ENCODE data around the gene R3HDM2. TPM values are rescaled to one million over a fixed set of nuclear protein-coding genes. Genes with fewer than 3 reads are reported as not detected.
A peak's percentile ranks its signal among the peaks of the same experiment; 100 is the strongest.

The R3HDM2 gene
- total and polyA plus RNA-seq, 10 donors = 11.3 to 90.8 (median 53.5) TPM

DNA sequence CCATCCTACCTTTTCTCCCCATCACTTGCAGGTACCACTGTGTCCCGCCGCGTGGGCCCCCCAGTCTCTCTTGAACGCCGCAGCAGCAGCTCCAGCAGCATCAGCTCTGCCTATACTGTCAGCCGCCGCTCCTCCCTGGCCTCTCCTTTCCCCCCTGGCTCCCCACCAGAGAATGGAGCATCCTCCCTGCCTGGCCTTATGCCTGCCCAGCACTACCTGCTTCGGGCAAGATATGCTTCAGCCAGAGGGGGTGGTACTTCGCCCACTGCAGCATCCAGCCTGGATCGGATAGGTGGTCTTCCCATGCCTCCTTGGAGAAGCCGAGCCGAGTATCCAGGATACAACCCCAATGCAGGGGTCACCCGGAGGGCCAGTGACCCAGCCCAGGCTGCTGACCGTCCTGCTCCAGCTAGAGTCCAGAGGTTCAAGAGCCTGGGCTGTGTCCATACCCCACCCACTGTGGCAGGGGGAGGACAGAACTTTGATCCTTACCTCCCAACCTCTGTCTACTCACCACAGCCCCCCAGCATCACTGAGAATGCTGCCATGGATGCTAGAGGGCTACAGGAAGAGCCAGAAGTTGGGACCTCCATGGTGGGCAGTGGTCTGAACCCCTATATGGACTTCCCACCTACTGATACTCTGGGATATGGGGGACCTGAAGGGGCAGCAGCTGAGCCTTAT lies 39.6 kb upstream of the R3HDM2 start:
- TF ChIP-seq CTCF (IDR thresholded peaks at IDR 0.05 in 8 of 11, conservative IDR thresholded peaks at IDR 0.05 in 3 of 11) (no peak), POLR2A (IDR thresholded peaks at IDR 0.05) (no peak), POLR2AphosphoS5 (IDR thresholded peaks at IDR 0.05) (peak in 2 of 3 donors; percentile 15 to 59)
- 93 to 98% (median 96%) methylated on average over 9 to 14 of the region's 14 CpGs for WGBS, 5 donors
- Histone ChIP-seq H3K27me3 (replicated peaks in 1 of 7) (peaks cover 0 to 8% (median 0%) of the 10 kb centered on the region in 7 donors), H3K36me3 (peaks cover 0 to 93% (median 64%) of the 10 kb centered on the region in 6 donors), H3K4me1 (peaks cover 8 to 69% (median 37%) of the 10 kb centered on the region in 6 donors), H3K27ac (peak overlapping the region in 3 of 8 donors; percentile 50 to 76 (median 58)), H3K9me3 (no peaks in the 10 kb centered on the region), H3K4me3 (peak overlapping the region in 1 of 8 donors; percentile 21)
- intact Hi-C loops (cut with DNase I; ENCODE audit: low total_unique reads) = no loop called here
- peak; percentile 67 for DNase-seq

DNA sequence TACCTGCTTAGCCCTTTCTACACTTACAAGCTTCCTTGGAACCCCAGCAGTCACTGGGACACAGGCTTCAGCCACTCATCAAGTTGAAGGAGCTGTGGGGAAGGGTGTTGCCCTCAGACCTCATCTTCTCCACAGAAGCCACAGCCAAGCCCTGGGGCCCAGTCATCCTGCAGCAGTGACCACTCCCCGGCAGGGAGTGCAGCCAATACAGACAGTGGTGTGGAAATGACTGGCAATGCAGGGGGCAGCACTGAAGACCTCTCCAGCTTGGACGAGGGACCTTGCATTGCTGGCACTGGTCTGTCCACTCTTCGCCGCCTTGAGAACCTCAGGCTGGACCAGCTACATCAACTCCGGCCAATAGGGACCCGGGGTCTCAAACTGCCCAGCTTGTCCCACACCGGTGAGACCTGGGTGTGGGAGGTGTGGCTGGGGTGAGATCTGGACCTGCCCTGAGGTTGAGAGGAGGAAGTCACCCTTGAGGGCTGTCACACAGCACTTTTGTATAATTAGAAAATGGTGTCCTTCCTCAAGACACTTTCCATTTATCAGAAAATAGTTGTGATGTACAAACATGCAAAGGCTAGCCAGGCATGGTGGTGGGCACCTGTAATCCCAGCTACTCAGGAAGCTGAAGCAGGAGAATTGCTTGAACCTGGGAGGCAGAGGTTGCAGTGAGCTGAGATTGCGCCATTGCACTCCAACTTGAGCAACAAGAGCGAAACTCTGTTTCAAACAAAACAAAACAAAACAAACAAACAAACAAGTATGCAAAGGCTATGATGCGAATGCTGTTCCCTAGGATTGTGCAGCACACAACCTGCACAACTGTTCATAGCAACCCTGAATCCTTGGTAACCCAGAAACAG lies 38.7 kb upstream of the R3HDM2 start:
- peaks cover 0 to 84% (median 55%) of the 10 kb centered on the region in 6 donors for H3K36me3 ChIP-seq
- H3K27ac ChIP-seq = peak overlapping the region in 6 of 8 donors; percentile 20 to 76 (median 45)
- 81 to 91% (median 86%) methylated on average over 6 to 10 of the region's 10 CpGs for WGBS, 5 donors
- peak; percentile 27 to 54 (median 30) for TF ChIP-seq POLR2AphosphoS5 (IDR thresholded peaks at IDR 0.05)
- no peak for TF ChIP-seq CTCF (IDR thresholded peaks at IDR 0.05 in 8 of 11, conservative IDR thresholded peaks at IDR 0.05 in 3 of 11)
- peak; percentile 78 for DNase-seq
- H3K9me3 ChIP-seq = no peaks in the 10 kb centered on the region
- H3K27me3 ChIP-seq (replicated peaks in 1 of 7) = no peaks in the 10 kb centered on the region
- H3K4me3 ChIP-seq = peak overlapping the region in 1 of 8 donors; percentile 21
- intact Hi-C loops (cut with DNase I; ENCODE audit: low total_unique reads) = no loop called here
- H3K4me1 ChIP-seq = peaks cover 0 to 60% (median 28%) of the 10 kb centered on the region in 6 donors

DNA sequence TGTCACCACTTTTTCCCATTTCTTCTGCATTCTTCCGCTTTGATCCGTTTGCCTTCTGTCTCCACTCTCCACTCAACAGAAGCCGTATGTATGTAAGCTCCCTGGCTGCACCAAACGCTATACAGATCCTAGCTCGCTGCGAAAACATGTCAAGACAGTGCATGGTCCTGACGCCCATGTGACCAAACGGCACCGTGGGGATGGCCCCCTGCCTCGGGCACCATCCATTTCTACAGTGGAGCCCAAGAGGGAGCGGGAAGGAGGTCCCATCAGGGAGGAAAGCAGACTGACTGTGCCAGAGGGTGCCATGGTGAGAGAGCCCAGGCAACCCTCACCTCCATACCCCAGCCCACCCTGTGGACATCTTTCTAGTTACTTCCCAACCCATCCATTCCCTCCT lies 37.1 kb upstream of the R3HDM2 start:
- Histone ChIP-seq H3K36me3 (peaks cover 0 to 68% (median 41%) of the 10 kb centered on the region in 6 donors), H3K27ac (no peak overlapping the region), H3K27me3 (replicated peaks in 1 of 7) (no peaks in the 10 kb centered on the region), H3K4me1 (peaks cover under 1 to 49% (median 17%) of the 10 kb centered on the region in 6 donors), H3K4me3 (no peak overlapping the region), H3K9me3 (no peaks in the 10 kb centered on the region)
- peak; percentile 49 for DNase-seq
- TF ChIP-seq POLR2AphosphoS5 (IDR thresholded peaks at IDR 0.05) (peak; percentile 43 to 58 (median 46)), POLR2A (IDR thresholded peaks at IDR 0.05) (no peak), CTCF (IDR thresholded peaks at IDR 0.05 in 8 of 11, conservative IDR thresholded peaks at IDR 0.05 in 3 of 11) (no peak)
- intact Hi-C loops (cut with DNase I; ENCODE audit: low total_unique reads) = no loop called here
- WGBS, 5 donors = 86 to 93% (median 90%) methylated on average over 11 of the region's 11 CpGs
